Transverse colon (tissue), 4 donors: ENCODE data around the gene SPINT3.

ENCODE experiments used
- CTCF ChIP-seq, 5 experiments: fragments of 200-600 bp in 3 of 5; fragments of 450-650 bp in 2 of 5; sonication (generic) in 3 of 5; IDR thresholded peaks; 1 replicate in 2 of 5; 2 replicates in 3 of 5; pipeline ENCODE4 v1.5.1; 2016 to 2017; ENCODE audit warnings: antibody characterized with exemption in 5 of 5, inconsistent platforms in 3 of 5, mild to moderate bottlenecking in 2 of 5, moderate library complexity in 1 of 5
- POLR2AphosphoS5 ChIP-seq, 3 donors: sonication (generic); formaldehyde crosslinking; IDR thresholded peaks; one replicate each; pipeline ENCODE4 v1.6.1; 2016; ENCODE audit warnings: antibody characterized with exemption in 3 of 3

- TF ChIP-seq POLR2AphosphoS5 (IDR thresholded peaks at IDR 0.05) (no peak), CTCF (IDR thresholded peaks at IDR 0.05) (no peak)
Observed at GRCh38 chr20:45496166-45496565, 19.3 kb downstream of the SPINT3 start.
